ENCODE measurements around the gene SPRED2.

DNA sequence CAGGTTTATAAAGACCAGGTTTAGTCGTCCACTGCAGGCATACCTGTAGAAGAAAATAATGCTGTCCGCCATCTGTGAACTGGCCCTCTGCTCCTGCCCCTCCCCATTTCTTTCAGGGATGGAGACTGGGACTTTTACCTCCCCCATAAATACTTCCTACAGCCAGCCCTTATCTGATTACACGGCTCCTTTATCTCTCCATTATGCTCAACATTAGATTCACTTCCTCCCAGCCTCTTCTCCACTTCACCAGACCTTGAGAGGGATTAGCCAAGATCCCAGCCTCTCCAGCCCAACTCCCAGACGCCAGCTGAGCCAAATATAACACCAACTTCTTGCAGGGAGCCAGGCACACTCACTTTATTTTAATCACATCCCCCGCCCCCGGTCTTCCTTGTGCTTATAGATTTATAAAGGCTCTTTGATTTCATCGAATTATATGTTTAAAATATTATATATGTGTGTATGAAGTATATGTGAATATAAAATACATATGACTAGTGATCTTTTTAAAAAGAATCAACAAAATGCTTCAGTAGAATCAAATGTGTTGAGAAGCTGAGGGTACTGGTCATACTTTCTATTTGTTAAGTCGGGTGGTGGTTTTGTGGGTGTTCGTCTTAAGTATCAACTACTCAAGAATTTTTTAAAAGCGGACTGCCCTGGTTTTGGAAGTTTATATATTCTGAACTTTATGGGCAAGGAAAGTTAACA lies 81.0 kb downstream of the SPRED2 start:
- TF ChIP-seq POLR2A (IDR thresholded peaks at IDR 0.05; ENCODE audit: low read length) (no peak), GATA1 (IDR thresholded peaks at IDR 0.05; ENCODE audit: low read depth, low read length) (no peak)
